GM19043 (cell line): Measurements from ENCODE around the gene TRIM39.
"Not testable (repeated sequence)": the region's sequence is repeated elsewhere in the genome, so short reads cannot be mapped to it uniquely, and the experiment has no call there.

ENCODE experiments used
- ATAC-seq: cut with Tn5 transposase; IDR thresholded peaks from one replicate; pipeline ENCODE4 v1.9.1; 2021; ENCODE audit warnings: low read depth; ENCODE audit not compliant: unreplicated experiment

Gene TRIM39

GRCh38 chr6:30326526-30327231, at the start of gene TRIM39:
TSS of gene TRIM39 (plus strand) at chr6:30326927. CDS start at chr6:30329318, 2,391 bp downstream.
- ATAC-seq = peak; percentile 45

DNA sequence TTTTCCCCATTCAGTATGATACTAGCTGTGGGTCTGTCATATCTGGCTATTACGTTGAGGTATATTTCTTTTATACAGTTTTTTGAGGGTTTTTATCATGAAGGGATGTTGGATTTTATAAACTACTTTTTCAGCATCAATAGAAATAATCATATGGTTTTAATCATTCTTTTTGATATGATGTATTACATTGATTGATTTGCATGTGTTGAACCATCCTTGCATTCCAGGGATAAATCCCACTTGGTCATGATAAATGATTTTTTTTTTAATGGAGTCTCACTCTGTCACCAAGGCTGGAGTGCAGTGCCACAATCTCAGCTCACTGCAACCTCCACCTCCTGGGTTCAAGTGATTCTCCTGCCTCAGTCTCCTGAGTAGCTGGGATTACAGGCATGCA, 45.7 kb upstream of the TRIM39 start:
- ATAC-seq = not testable (repeated sequence)

DNA sequence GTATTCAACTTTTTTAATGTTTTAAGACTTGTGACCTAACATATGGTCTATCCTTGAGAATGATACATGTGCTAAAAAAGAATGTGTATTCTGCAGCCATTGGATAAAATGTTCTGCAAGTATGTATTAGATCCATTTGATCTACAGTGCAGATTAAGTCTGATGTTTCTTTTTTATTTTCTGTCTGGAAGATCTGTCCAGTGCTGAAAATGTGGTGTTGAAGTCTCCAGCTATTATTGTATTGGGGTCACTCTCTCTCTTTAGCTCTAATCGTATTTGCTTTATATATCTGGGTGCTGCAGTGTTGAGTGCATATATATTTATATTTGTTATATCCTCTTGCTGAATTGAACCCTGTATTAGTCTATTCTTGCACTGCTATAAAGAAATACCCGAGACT, 44.2 kb upstream of the TRIM39 start:
- ATAC-seq = no peak

DNA sequence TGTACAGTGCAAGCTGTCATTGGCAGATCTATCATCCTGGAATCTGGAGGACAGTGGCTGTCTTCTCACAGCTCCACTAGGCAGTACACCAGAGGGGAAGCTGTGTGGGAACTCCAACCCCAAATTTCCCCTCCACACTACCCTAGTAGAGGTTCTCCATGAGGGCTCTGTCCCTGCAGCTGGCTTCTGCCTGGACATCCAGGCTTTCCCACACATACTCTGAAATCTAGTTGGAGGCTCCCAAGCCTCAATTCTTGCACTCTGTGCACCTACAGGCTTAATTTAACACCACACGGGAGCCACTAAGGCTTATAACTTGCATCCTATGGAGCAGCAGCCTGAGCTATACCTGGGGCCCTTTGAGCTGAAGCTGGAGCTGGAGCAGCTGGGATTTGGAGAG, 43.0 kb upstream of the TRIM39 start:
- no peak for ATAC-seq

DNA sequence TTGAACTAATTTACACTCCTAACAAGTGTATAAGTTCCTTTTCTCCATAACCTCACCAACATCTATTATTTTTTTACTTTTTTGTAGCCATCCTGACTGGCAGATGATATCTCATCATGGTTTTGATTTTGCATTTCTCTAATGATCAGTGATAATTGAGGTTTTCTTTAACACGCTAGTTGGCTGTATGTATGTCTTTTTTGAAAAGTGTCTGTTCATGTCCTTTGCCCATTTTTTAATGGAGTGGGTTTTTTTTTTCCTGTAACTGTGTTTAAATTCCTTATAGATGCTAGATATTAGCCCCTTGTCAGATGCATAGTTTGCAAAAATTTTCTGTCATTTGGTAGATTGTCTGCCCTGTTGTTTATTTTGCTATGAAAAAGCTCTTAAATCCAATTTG, 39.6 kb upstream of the TRIM39 start:
- no peak for ATAC-seq

GRCh38 chr6:30295837-30296236, 30.9 kb upstream of the TRIM39 start:
- ATAC-seq = no peak

DNA sequence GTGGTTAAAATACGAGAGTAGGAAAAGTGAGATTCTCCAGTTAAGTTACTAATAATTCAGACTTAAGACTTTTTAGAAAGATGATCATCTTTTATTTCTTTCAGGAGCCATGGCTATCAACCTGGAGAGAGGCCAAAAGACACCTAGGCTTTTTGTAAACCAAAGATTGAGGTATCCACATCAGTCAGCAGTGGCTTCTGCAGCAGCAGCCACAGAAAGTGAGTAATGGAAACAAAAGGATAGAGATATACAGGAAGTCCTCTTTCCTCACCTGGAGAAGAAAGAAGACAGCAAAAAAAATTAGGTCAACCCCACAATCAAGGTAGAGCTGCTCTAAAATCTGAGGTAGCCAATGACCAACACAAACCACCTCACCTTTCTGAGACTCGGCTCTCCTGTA, 22.7 kb upstream of the TRIM39 start:
- no peak for ATAC-seq

DNA sequence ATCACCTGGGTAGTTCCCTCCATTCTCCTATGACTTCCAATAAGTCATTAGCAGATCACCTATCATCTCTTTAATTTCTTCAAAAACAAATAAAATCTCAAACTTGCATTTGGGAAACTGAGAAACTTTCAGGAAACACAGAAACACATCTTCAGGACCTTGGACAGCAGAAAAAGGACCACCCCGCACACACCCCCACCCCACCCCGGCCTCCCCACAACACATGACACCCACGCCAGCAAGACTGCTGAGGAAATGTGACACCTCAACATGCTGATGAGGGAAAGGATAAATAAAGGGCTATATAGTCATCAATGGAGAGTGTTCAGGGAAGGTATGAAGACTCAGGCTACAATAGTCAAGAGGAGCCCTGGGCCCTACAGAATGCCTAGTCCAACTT, 15.6 kb upstream of the TRIM39 start:
- no peak for ATAC-seq

DNA sequence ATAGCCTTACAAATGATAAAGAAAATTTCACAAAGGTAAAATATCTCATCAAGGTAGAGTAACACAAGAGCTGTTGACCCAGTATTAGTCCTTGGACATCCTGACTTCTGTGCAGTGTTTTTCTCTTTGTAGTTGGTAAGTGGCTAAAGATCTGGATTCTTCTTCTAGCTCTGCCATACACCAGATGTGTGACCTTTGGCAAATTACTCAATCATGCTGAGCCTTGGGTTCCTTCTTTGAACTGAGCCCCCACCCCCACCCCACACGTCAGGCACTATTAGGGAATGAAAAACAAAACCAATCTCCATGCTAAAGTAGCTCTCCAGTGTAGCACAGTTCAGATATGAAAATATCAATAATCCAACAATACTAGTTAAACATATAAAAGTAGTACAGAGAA, 15.1 kb upstream of the TRIM39 start:
- no peak for ATAC-seq

DNA sequence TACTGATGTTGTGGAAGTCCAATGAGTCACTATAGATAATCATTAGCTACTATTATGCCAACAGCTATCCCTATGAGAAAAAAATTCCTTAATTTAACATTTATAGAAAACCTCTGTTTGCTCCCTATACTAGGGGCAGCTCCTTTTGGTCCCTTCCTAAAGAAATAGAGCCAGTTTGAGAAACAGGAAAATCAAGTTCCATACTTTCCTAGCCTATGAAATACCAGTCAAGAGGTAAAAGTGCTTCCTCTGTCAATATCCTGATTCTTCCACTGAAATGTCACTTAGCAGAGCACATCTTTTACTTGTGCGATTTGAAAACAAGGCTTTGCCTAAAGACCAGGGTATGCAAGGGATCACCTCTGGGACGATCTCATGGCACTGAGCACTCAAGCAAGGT, 14.5 kb upstream of the TRIM39 start:
- ATAC-seq = no peak

DNA sequence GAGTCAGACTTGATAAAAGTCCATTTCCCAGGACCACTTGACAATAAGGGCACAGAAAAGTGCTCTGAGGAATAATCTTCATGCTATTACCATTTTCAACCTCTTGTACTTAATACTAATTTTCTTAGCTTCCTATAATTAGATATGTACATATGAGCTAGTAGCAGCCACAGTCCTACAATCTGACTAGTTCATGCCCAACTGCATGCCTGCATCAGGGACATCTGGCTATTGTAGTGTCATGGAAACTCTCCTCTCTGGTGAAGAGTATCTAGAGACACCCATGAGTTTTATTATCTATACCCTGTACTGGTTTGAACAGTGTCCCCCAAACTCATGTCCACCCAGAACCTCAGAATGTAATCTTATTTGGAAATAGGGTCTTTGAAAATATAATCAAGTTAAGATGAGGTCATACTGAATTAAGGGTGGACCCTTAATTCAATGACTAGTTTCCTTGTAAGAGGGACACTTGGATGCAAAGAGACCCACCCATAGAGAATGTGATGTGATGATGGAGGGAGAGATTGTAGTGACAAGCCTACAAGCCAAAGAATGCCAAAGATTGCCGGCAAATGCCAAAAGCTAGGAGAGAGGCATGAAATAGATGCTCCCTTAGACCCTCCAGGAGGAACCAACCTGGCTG, 13.9 kb upstream of the TRIM39 start:
- no peak for ATAC-seq

DNA sequence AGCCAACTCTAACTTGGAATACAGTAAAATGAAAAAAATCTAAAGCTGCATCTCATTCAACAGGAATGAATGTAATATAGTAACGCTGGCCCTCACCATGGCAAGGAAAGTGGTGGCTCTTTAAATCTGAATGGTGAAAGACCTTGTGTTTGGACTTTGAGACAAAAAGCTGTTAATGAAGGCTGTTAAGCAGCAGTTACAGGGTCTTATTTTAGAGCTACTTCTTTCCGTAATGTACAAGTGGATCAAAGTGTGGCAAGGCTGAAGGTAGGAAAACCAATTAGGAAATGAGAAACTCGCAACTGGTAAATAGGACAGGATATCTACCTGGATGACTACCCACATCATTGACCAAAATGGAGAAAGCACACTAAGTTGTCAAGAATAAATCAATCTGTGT, 11.6 kb upstream of the TRIM39 start:
- no peak for ATAC-seq

DNA sequence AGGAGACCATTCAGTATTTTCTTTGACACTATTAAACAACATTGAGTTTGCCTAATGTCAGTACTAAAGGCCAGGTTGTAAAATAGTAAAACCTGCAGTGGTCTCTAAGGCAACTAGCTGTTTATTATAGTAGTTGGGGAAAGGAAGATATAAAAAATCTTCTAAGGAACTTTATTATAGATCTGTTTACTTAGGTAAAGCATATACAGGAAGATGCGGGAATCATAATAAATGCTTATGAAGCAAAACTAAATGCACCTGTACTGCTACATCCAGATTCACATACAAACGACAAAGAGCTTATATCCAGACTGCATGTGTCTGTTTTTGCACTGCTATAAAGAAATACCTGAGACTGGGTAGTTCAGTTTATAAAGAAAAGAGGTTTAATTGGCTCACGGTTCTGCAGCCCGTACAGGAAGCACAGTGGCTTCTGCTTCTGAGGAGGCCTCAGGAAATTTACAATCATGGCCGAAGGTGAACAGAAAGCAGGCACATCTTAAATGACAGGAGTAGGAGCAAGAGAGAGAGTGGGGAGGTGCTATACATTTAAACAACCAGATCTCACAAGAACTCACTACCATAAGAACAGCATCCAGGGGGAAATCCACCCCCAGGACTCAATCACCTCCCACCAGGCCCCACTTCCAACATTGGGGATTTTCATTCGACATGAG, 8.7 kb upstream of the TRIM39 start:
- ATAC-seq = no peak

DNA sequence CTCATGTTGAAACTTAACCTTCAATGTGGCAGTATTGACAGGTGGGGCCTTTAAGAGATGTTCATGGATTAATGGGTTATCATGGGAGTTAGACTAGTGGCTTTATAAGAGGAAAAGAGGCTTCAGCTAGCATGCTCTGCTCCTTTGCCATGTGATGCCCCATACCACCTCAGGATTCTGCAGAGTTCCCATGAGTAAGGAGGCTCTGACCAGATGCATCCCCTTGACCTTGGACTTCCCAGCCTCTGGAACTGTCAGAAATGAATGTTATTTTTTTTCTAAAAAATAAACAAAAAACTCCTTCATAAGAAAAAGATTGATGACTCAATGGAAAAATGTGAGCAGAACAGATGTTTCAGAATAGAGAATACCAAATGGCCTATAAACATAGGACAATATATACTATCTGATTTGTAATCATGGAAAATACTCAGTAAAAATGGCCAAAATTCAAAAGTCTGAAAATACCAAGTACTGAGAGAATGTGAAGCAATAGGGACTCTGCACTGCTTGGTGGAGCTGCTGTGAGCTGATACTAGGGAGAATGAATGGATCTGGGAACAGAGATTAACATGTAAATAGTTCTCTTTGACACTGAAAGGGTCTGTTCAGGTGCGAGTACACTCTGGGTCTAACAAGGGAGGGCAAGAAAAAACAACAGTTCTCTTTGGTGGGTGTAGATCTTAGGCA, 7.4 kb upstream of the TRIM39 start:
- no peak for ATAC-seq

DNA sequence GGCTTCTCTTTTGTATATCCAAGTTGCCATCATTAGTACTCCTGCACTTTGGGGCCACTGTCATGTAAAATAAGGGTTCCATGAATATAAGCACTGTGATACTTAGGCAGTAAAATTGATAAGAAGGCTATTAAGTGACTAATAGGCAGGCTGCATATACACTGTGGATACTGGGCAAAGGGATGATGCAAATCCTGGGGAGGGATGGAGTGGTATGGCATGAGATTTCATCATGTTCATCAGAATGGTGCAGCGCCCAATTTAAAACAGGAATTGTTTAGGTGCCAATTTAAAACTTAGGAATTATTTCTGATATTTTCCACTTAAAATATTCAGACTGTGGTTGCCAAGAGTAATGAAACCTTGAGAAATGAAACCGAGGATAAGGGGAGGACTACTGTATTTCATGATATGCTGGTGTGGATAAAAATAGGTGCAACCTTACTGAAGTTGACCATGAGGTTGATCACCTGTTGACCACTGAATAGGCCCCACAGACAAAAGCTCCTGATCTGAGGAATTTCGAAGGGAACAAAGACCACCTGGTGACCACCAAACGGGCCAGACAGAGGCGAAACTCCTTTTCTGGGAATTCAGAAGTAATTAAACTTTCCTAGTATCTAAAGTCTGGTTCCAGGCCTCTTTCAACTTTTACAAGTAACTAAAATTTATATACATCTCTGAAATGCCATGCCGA, 4.9 kb upstream of the TRIM39 start:
- ATAC-seq = no peak

DNA sequence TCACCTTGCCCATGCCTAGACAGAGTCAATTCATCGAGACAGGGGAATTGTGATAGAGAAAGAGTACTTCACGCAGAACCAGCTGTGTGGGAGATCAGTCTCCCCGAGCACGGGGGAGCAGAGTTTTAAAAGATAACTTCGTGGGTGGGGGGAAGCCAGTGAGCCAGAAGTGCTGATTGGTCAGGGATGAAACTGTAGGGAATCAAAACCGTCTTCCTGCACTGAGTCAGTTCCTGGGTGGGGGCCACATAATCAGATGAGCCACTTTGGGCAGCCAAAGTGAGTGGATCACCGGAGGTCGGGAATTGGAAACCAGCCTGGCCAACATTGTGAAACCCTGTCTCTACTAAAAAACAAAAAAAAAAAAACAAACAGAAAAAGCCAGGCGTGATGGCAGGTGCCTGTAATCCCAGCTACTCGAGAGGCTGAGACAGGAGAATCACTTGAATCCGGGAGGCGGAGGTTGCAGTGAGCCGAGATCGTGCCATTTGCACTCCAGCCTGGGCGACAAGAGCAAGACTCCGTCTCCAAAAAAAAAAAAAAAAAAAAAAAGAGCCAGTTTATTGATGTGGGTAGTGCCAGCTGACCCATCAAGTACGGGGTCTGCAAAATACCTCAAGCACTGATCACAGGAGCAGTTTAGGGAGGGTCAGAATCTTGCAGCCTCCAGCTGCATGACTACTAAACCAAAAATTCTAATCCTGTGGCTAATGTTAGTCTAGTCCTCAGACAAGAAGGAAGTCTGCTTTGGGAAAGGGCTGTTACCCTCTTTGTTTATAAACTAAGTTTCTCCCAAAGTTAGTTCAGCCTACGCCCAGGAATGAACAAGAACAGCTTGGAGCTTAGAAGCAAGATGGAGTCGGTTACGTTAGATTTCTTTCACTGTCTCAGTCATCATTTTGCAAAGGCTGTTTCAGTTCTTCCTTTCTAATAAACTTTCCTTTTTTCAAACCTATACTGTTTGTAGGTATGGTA, 3.9 kb upstream of the TRIM39 start:
- ATAC-seq = no peak

- no peak for ATAC-seq
Observed at GRCh38 chr6:30323806-30324205, 2.9 kb upstream of the TRIM39 start.

DNA sequence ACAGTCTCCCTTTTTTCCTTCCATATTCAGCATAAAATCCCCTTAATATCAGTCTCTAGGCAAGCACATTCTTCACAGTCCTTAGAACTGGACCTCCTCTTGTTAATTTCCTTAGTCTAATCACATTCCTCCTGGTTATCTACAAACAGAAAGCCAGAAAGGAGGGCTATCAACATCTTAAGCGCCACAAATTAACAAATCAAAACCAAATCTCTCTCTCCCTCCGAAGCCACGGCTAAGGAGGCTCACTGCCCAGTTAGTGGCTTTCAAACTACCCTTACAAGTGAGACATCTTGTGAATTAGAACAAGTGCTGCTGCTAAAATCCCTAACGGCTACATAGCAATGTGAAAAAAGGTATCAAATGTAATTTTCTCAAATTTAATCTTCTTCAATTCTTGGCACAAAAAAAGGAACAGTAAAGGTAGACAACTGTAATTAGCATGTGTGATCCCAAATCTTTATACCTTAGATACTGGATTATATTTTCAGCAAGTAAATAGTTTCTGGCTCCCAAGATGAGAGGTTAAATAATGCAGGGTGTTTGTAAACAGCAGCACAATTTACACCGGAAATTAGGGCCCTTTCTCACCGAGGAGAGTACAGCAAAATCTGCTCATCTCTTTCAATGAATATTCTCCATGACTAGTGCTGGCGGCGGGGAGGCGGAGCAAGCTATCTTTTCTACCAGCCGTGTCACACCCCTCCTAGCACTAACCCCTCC, 1.4 kb upstream of the TRIM39 start:
- peak; percentile 55 for ATAC-seq
